Neural cell (in vitro differentiated cells): ENCODE measurements around the gene PRSS2. TPM values are rescaled to one million over a fixed set of nuclear protein-coding genes. Genes with fewer than 3 reads are reported as not detected.

ENCODE experiments used
- H2AFZ ChIP-seq: fragments of 200-600, 300-800 bp; sonication (generic), shearing (Covaris generic); 2 replicates; pipeline ENCODE4 v1.6.0; 2014; ENCODE audit warnings: low read depth, mild to moderate bottlenecking, antibody characterized with exemption, low read length, moderate library complexity
- H3F3A ChIP-seq: fragments of 200-600 bp; shearing (Covaris generic); 2 replicates; pipeline ENCODE4 v1.6.1; 2016; ENCODE audit warnings: mild to moderate bottlenecking, moderate library complexity, mixed read lengths, antibody characterized with exemption, low read length; ENCODE audit not compliant: insufficient read depth, poor library complexity, severe bottlenecking
- H3K27ac ChIP-seq: fragments of 200-600, 300-800 bp; sonication (generic), shearing (Covaris generic); 2 replicates; pipeline ENCODE4 v1.5.1; 2014; ENCODE audit warnings: mild to moderate bottlenecking, low read length, moderate library complexity
- H3K27me3 ChIP-seq: fragments of 300-800, 200-600 bp; sonication (generic), shearing (Covaris generic); 2 replicates; pipeline ENCODE4 v1.6.0; 2014; ENCODE audit warnings: mild to moderate bottlenecking, low read depth, low read length, moderate library complexity; ENCODE audit not compliant: insufficient read depth
- H3K36me3 ChIP-seq: fragments of 300-800, 200-600 bp; sonication (generic), shearing (Covaris generic); 2 replicates; pipeline ENCODE4 v1.5.1; 2014; ENCODE audit warnings: mild to moderate bottlenecking, antibody characterized with exemption, low read length, moderate library complexity; ENCODE audit not compliant: insufficient read depth
- H3K4me2 ChIP-seq: fragments of 300-800, 200-600 bp; sonication (generic), shearing (Covaris generic); 2 replicates; pipeline ENCODE4 v1.6.0; 2014; ENCODE audit warnings: mild to moderate bottlenecking, low read length
- H3K4me3 ChIP-seq: fragments of 300-800, 200-600 bp; sonication (generic), shearing (Covaris generic); 2 replicates; pipeline ENCODE4 v1.5.1; 2014; ENCODE audit warnings: mild to moderate bottlenecking, low read length, moderate library complexity
- H3K79me2 ChIP-seq: fragments of 200-600 bp; shearing (Covaris generic); replicated peaks from 2 replicates; pipeline ENCODE4 v1.6.0; 2014; ENCODE audit warnings: mild to moderate bottlenecking, low read length, moderate library complexity; ENCODE audit not compliant: insufficient read depth
- H3K9ac ChIP-seq: fragments of 300-800, 200-600 bp; sonication (generic), shearing (Covaris generic); 2 replicates; pipeline ENCODE4 v1.6.1; 2016; ENCODE audit warnings: mild to moderate bottlenecking, low read length, mixed read lengths
- H3K9me2 ChIP-seq: fragments of 200-600 bp; shearing (Covaris generic); 2 replicates; pipeline ENCODE4 v1.6.1; 2016; ENCODE audit warnings: mild to moderate bottlenecking, low read length, mixed read lengths; ENCODE audit not compliant: insufficient read depth
- H3K9me3 ChIP-seq: fragments of 200-600, 300-800 bp; sonication (generic), shearing (Covaris generic); 2 replicates; pipeline ENCODE4 v1.6.1; 2016; ENCODE audit warnings: mild to moderate bottlenecking, mixed run types, low read length, moderate library complexity, mixed read lengths
- H4K20me1 ChIP-seq: fragments of 200-600 bp; shearing (Covaris generic); 2 replicates; pipeline ENCODE4 v1.6.1; 2016; ENCODE audit warnings: mild to moderate bottlenecking, mixed run types; ENCODE audit not compliant: insufficient read depth
- CTCF ChIP-seq: fragments of 450-650 bp; IDR thresholded peaks from 2 replicates; pipeline ENCODE4 v1.5.1; 2014; ENCODE audit warnings: antibody characterized with exemption, mild to moderate bottlenecking, moderate library complexity; ENCODE audit not compliant: poor library complexity, severe bottlenecking
- EP300 ChIP-seq: fragments of 450-650 bp; conservative IDR thresholded peaks from 2 replicates; pipeline ENCODE4 v1.6.1; 2014; ENCODE audit warnings: antibody characterized with exemption, mild to moderate bottlenecking, moderate library complexity; ENCODE audit not compliant: poor library complexity, severe bottlenecking
- EZH2 ChIP-seq: fragments of 200-600, 300-800 bp; shearing (Covaris generic), sonication (generic); IDR thresholded peaks from 2 replicates; pipeline ENCODE4 v1.6.1; 2014; ENCODE audit warnings: antibody characterized with exemption, low read length, borderline replicate concordance, mild to moderate bottlenecking; ENCODE audit not compliant: insufficient read depth, poor library complexity, severe bottlenecking
- MXI1 ChIP-seq: fragments of 450-650 bp; conservative IDR thresholded peaks from 2 replicates; pipeline ENCODE4 v1.6.1; 2014; ENCODE audit warnings: antibody characterized with exemption, mild to moderate bottlenecking; ENCODE audit not compliant: poor library complexity, severe bottlenecking
- POLR2AphosphoS5 ChIP-seq: IDR thresholded peaks from 2 replicates; pipeline ENCODE4 v1.6.1; 2012
- RAD21 ChIP-seq: fragments of 450-650 bp; conservative IDR thresholded peaks from 2 replicates; pipeline ENCODE4 v1.6.1; 2014; ENCODE audit warnings: antibody characterized with exemption, mild to moderate bottlenecking, moderate library complexity
- REST ChIP-seq: IDR thresholded peaks from 2 replicates; pipeline ENCODE4 v1.6.1; 2012; ENCODE audit warnings: borderline replicate concordance
- SMC3 ChIP-seq: fragments of 450-650 bp; conservative IDR thresholded peaks from 2 replicates; pipeline ENCODE4 v1.6.1; 2014; ENCODE audit warnings: antibody characterized with exemption, mild to moderate bottlenecking, moderate library complexity; ENCODE audit not compliant: poor library complexity
- TAF1 ChIP-seq: IDR thresholded peaks from 2 replicates; pipeline ENCODE4 v1.6.1; 2012; ENCODE audit warnings: low read depth
- polyA plus RNA-seq: library from polyadenylated mRNA; depleted of rRNA; stranded (reverse); fragments of >200 nt; gene quantifications from 2 replicates; pipeline ENCODE4 v1.2.3, GENCODE V29; 2014

PRSS2 gene
- polyA plus RNA-seq, 1 donor from 2014 or later, result not detected

GRCh38 chr7:142804728-142805207 is 34.0 kb downstream of the PRSS2 start:
- Histone ChIP-seq H3K79me2 (no peaks in the 10 kb centered on the region), H3K27me3 (peaks cover 4% of the 10 kb centered on the region), H3K9me3 (no peaks in the 10 kb centered on the region), H3K36me3 (no peaks in the 10 kb centered on the region), H2AFZ (no peak overlapping the region), H3F3A (no peaks in the 10 kb centered on the region), H3K4me2 (no peak overlapping the region), H3K4me3 (no peak overlapping the region), H4K20me1 (no peaks in the 10 kb centered on the region), H3K27ac (no peak overlapping the region), H3K9ac (no peak overlapping the region), H3K9me2 (no peaks in the 10 kb centered on the region)
- TF ChIP-seq EZH2, result no peak
- no peak for TF ChIP-seq REST
- no peak for TF ChIP-seq POLR2AphosphoS5
- no peak for TF ChIP-seq CTCF
- TF ChIP-seq RAD21, result no peak
- TF ChIP-seq TAF1, result no peak
- no peak for TF ChIP-seq MXI1
- no peak for TF ChIP-seq SMC3
- TF ChIP-seq EP300, result no peak

- TF ChIP-seq MXI1 (no peak), RAD21 (no peak), POLR2AphosphoS5 (no peak), EP300 (no peak), TAF1 (no peak), SMC3 (no peak), EZH2 (no peak), CTCF (no peak), REST (no peak)
- Histone ChIP-seq H3K27ac (no peak overlapping the region), H4K20me1 (no peaks in the 10 kb centered on the region), H3K9me3 (no peaks in the 10 kb centered on the region), H3K9me2 (no peaks in the 10 kb centered on the region), H3K27me3 (no peaks in the 10 kb centered on the region), H3K4me2 (no peak overlapping the region), H3K79me2 (no peaks in the 10 kb centered on the region), H2AFZ (no peak overlapping the region), H3K36me3 (no peaks in the 10 kb centered on the region), H3K4me3 (no peak overlapping the region), H3K9ac (no peak overlapping the region), H3F3A (no peaks in the 10 kb centered on the region)
Observed at GRCh38 chr7:142805350-142806021, 34.7 kb downstream of the PRSS2 start.
